ENCODE results near the gene SMIM10L2A. TPM values are rescaled to one million over a fixed set of nuclear protein-coding genes. Genes with fewer than 3 reads are reported as not detected.
A peak's percentile ranks its signal among the peaks of the same experiment; 100 is the strongest.

SMIM10L2A gene
- 1 to 10 TPM in 1 of 2 donors, under 1 TPM in 1; 0.42 to 1.0 TPM for total RNA-seq
- under 1 TPM in 1 of 2 donors, not detected in 1; 0.41 TPM for polyA plus RNA-seq
- long read RNA-seq, donor 1: 0 reads
- long read RNA-seq, donor 2, full-length matches to known transcripts: 3 of 3 reads
- long read RNA-seq, donor 2, partial matches to known transcripts: 0 of 3 reads
- long read RNA-seq, donor 2, other reads (novel, unspliced or antisense): 0 of 3 reads

GRCh38 chrX:135421932-135422809 lies at the start of gene SMIM10L2A:
TSS of gene SMIM10L2A (plus strand) at chrX:135421944. CDS start at chrX:135422132, 188 bp downstream.
- Histone ChIP-seq H3K27ac (ENCODE audit: low read depth in 1 of 2, low read length in 2 of 2) (no peak within 1 kb of the TSS), H3K4me1 (ENCODE audit: control insufficient read depth in 1 of 2, insufficient read depth in 2 of 2, low read length in 2 of 2) (no peaks in the 10 kb centered on the region), H3K36me3 (ENCODE audit: control insufficient read depth in 1 of 2, insufficient read depth in 2 of 2, low read length in 1 of 2) (no peaks in the 10 kb centered on the region), H3K4me3 (ENCODE audit: low read length in 2 of 2) (peak within 1 kb of the TSS; percentile 18 to 61), H3K9me3 (ENCODE audit: control insufficient read depth, low read length) (no peaks in the 10 kb centered on the region), H3K27me3 (ENCODE audit: control insufficient read depth in 1 of 2, insufficient read depth in 2 of 2, low read length in 1 of 2) (no peaks in the 10 kb centered on the region)
- DNase-seq: peak in 1 of 2 donors; percentile 42
- ATAC-seq (ENCODE audit: low FRiP score): peak; percentile 55
- 6 to 45% methylated on average over 67 to 99 of the region's 100 CpGs for WGBS, 2 donors
- intact Hi-C loops (cut with DNase I): no loop called here

GRCh38 chrX:135373357-135373756 lies 48.4 kb upstream of the SMIM10L2A start:
- H3K9me3 ChIP-seq (ENCODE audit: control insufficient read depth, low read length): no peaks in the 10 kb centered on the region
- H3K27me3 ChIP-seq (ENCODE audit: control insufficient read depth in 1 of 2, insufficient read depth in 2 of 2, low read length in 1 of 2): no peaks in the 10 kb centered on the region
- DNase-seq: no peak
- intact Hi-C loops (cut with DNase I): no loop called here
- no peak overlapping the region for H3K4me3 ChIP-seq (ENCODE audit: low read length in 2 of 2)
- no peaks in the 10 kb centered on the region for H3K4me1 ChIP-seq (ENCODE audit: control insufficient read depth in 1 of 2, insufficient read depth in 2 of 2, low read length in 2 of 2)
- no peak overlapping the region for H3K27ac ChIP-seq (ENCODE audit: low read depth in 1 of 2, low read length in 2 of 2)
- 79 to 89% methylated on average over 7 of the region's 7 CpGs for WGBS, 2 donors
- no peaks in the 10 kb centered on the region for H3K36me3 ChIP-seq (ENCODE audit: control insufficient read depth in 1 of 2, insufficient read depth in 2 of 2, low read length in 1 of 2)
- ATAC-seq (ENCODE audit: low FRiP score): no peak

GRCh38 chrX:135382260-135382659 lies 39.5 kb upstream of the SMIM10L2A start:
- Histone ChIP-seq H3K4me3 (ENCODE audit: low read length in 2 of 2) (no peak overlapping the region), H3K27me3 (ENCODE audit: control insufficient read depth in 1 of 2, insufficient read depth in 2 of 2, low read length in 1 of 2) (no peaks in the 10 kb centered on the region), H3K27ac (ENCODE audit: low read depth in 1 of 2, low read length in 2 of 2) (no peak overlapping the region), H3K36me3 (ENCODE audit: control insufficient read depth in 1 of 2, insufficient read depth in 2 of 2, low read length in 1 of 2) (no peaks in the 10 kb centered on the region), H3K9me3 (ENCODE audit: control insufficient read depth, low read length) (no peaks in the 10 kb centered on the region), H3K4me1 (ENCODE audit: control insufficient read depth in 1 of 2, insufficient read depth in 2 of 2, low read length in 2 of 2) (no peaks in the 10 kb centered on the region)
- WGBS, 2 donors: 80 to 90% methylated on average over 1 of the region's 1 CpG
- intact Hi-C loops (cut with DNase I): no loop called here
- DNase-seq (no peak), ATAC-seq (ENCODE audit: low FRiP score) (no peak)

- 86 to 89% methylated on average over 2 of the region's 2 CpGs for WGBS, 2 donors
- Histone ChIP-seq H3K27me3 (ENCODE audit: control insufficient read depth in 1 of 2, insufficient read depth in 2 of 2, low read length in 1 of 2) (no peaks in the 10 kb centered on the region), H3K36me3 (ENCODE audit: control insufficient read depth in 1 of 2, insufficient read depth in 2 of 2, low read length in 1 of 2) (no peaks in the 10 kb centered on the region), H3K27ac (ENCODE audit: low read depth in 1 of 2, low read length in 2 of 2) (no peak overlapping the region), H3K4me3 (ENCODE audit: low read length in 2 of 2) (no peak overlapping the region), H3K4me1 (ENCODE audit: control insufficient read depth in 1 of 2, insufficient read depth in 2 of 2, low read length in 2 of 2) (no peaks in the 10 kb centered on the region), H3K9me3 (ENCODE audit: control insufficient read depth, low read length) (no peaks in the 10 kb centered on the region)
- no peak for DNase-seq
- intact Hi-C loops (cut with DNase I): no loop called here
- ATAC-seq (ENCODE audit: low FRiP score): no peak
These were observed 38.5 kb upstream of the SMIM10L2A start for GRCh38 chrX:135383249-135383648.

GRCh38 chrX:135384161-135384836 lies 37.4 kb upstream of the SMIM10L2A start:
- 84% methylated on average over 6 of the region's 6 CpGs for WGBS, 2 donors

GRCh38 chrX:135388841-135389240 lies 32.9 kb upstream of the SMIM10L2A start:
- intact Hi-C loops (cut with DNase I): no loop called here
- no peaks in the 10 kb centered on the region for H3K36me3 ChIP-seq (ENCODE audit: control insufficient read depth in 1 of 2, insufficient read depth in 2 of 2, low read length in 1 of 2)
- no peaks in the 10 kb centered on the region for H3K4me1 ChIP-seq (ENCODE audit: control insufficient read depth in 1 of 2, insufficient read depth in 2 of 2, low read length in 2 of 2)
- DNase-seq (no peak), ATAC-seq (ENCODE audit: low FRiP score) (no peak)
- no peak overlapping the region for H3K4me3 ChIP-seq (ENCODE audit: low read length in 2 of 2)
- H3K27ac ChIP-seq (ENCODE audit: low read depth in 1 of 2, low read length in 2 of 2): no peak overlapping the region
- WGBS, 2 donors: 33 to 65% methylated on average over 2 of the region's 2 CpGs
- H3K27me3 ChIP-seq (ENCODE audit: control insufficient read depth in 1 of 2, insufficient read depth in 2 of 2, low read length in 1 of 2): no peaks in the 10 kb centered on the region
- H3K9me3 ChIP-seq (ENCODE audit: control insufficient read depth, low read length): no peaks in the 10 kb centered on the region

More at GRCh38 chrX:135384161-135384836, 37.4 kb upstream of the SMIM10L2A start:
- DNase-seq (no peak), ATAC-seq (ENCODE audit: low FRiP score) (no peak)
- H3K4me3 ChIP-seq (ENCODE audit: low read length in 2 of 2): no peak overlapping the region
- no peaks in the 10 kb centered on the region for H3K9me3 ChIP-seq (ENCODE audit: control insufficient read depth, low read length)
- no peaks in the 10 kb centered on the region for H3K4me1 ChIP-seq (ENCODE audit: control insufficient read depth in 1 of 2, insufficient read depth in 2 of 2, low read length in 2 of 2)
- intact Hi-C loops (cut with DNase I): no loop called here
- no peak overlapping the region for H3K27ac ChIP-seq (ENCODE audit: low read depth in 1 of 2, low read length in 2 of 2)
- H3K36me3 ChIP-seq (ENCODE audit: control insufficient read depth in 1 of 2, insufficient read depth in 2 of 2, low read length in 1 of 2): no peaks in the 10 kb centered on the region
- no peaks in the 10 kb centered on the region for H3K27me3 ChIP-seq (ENCODE audit: control insufficient read depth in 1 of 2, insufficient read depth in 2 of 2, low read length in 1 of 2)

GRCh38 chrX:135389243-135389642 lies 32.5 kb upstream of the SMIM10L2A start:
- H3K4me3 ChIP-seq (ENCODE audit: low read length in 2 of 2): no peak overlapping the region
- WGBS, 2 donors: 25 to 44% methylated on average over 1 of the region's 1 CpG
- no peaks in the 10 kb centered on the region for H3K9me3 ChIP-seq (ENCODE audit: control insufficient read depth, low read length)
- no peak overlapping the region for H3K27ac ChIP-seq (ENCODE audit: low read depth in 1 of 2, low read length in 2 of 2)
- H3K27me3 ChIP-seq (ENCODE audit: control insufficient read depth in 1 of 2, insufficient read depth in 2 of 2, low read length in 1 of 2): no peaks in the 10 kb centered on the region
- DNase-seq (no peak), ATAC-seq (ENCODE audit: low FRiP score) (no peak)
- intact Hi-C loops (cut with DNase I): no loop called here
- H3K36me3 ChIP-seq (ENCODE audit: control insufficient read depth in 1 of 2, insufficient read depth in 2 of 2, low read length in 1 of 2): no peaks in the 10 kb centered on the region
- no peaks in the 10 kb centered on the region for H3K4me1 ChIP-seq (ENCODE audit: control insufficient read depth in 1 of 2, insufficient read depth in 2 of 2, low read length in 2 of 2)

GRCh38 chrX:135389717-135390116 lies 32.0 kb upstream of the SMIM10L2A start:
- Histone ChIP-seq H3K27me3 (ENCODE audit: control insufficient read depth in 1 of 2, insufficient read depth in 2 of 2, low read length in 1 of 2) (no peaks in the 10 kb centered on the region), H3K36me3 (ENCODE audit: control insufficient read depth in 1 of 2, insufficient read depth in 2 of 2, low read length in 1 of 2) (no peaks in the 10 kb centered on the region), H3K4me1 (ENCODE audit: control insufficient read depth in 1 of 2, insufficient read depth in 2 of 2, low read length in 2 of 2) (no peaks in the 10 kb centered on the region), H3K4me3 (ENCODE audit: low read length in 2 of 2) (no peak overlapping the region), H3K27ac (ENCODE audit: low read depth in 1 of 2, low read length in 2 of 2) (no peak overlapping the region), H3K9me3 (ENCODE audit: control insufficient read depth, low read length) (no peaks in the 10 kb centered on the region)
- 35 to 55% methylated on average over 2 of the region's 2 CpGs for WGBS, 2 donors
- DNase-seq: no peak
- no peak for ATAC-seq (ENCODE audit: low FRiP score)
- intact Hi-C loops (cut with DNase I): loop anchor here in 1 of 2 donors (5.0 kb wide), 1 partner anchor 312 kb away; no protein-coding TSS in a partner anchor

Data from aorta (tissue), 5 donors.